Heart right ventricle (tissue), 16 donors: ENCODE results near the gene GPSM3. TPM values are rescaled to one million over a fixed set of nuclear protein-coding genes. Genes with fewer than 3 reads are reported as not detected.

Source experiments
- ATAC-seq, 8 donors: fragments of 200-7000 bp; cut with Tn5 transposase; one replicate each; pipeline ENCODE4 v1.9.1; 2020; ENCODE audit warnings: mild to moderate bottlenecking in 8 of 8, moderate library complexity in 8 of 8, moderate number of reproducible peaks in 1 of 8
- DNase-seq, 2 donors: peaks; one replicate each; pipeline ENCODE4 v3.0.0-alpha.2; 2020
- H3K27ac ChIP-seq, 10 donors: fragments of 200-600 bp; sonication (generic) in 2 of 10; one replicate each; pipeline versions ENCODE4 v1.5.0 to v1.8.0; 2020 to 2022; ENCODE audit warnings: mild to moderate bottlenecking in 3 of 10
- H3K27me3 ChIP-seq, 7 donors: fragments of 200-600 bp; one replicate each; pipeline ENCODE4 v1.8.0; 2021 to 2022; ENCODE audit warnings: mild to moderate bottlenecking in 2 of 7
- H3K36me3 ChIP-seq, 9 donors: fragments of 200-600 bp; sonication (generic) in 1 of 9; one replicate each; pipeline versions ENCODE4 v1.5.0 to v1.8.0; 2020 to 2022; ENCODE audit warnings: mild to moderate bottlenecking in 2 of 9
- H3K4me1 ChIP-seq, 9 donors: fragments of 200-600 bp; sonication (generic) in 1 of 9; one replicate each; pipeline versions ENCODE4 v1.5.0 to v1.8.0; 2020 to 2022; ENCODE audit warnings: mild to moderate bottlenecking in 4 of 9
- H3K4me3 ChIP-seq, 10 donors: fragments of 200-600 bp; sonication (generic) in 2 of 10; one replicate each; pipeline versions ENCODE4 v1.5.0 to v1.8.0; 2020 to 2022; ENCODE audit warnings: mild to moderate bottlenecking in 7 of 10, moderate library complexity in 2 of 10
- H3K9me3 ChIP-seq, 11 donors: fragments of 200-600 bp in 10 of 11; sonication (generic) in 2 of 11; one replicate each; pipeline versions ENCODE4 v1.5.0 to v1.8.0; 2013 to 2022; ENCODE audit warnings: mild to moderate bottlenecking in 2 of 11, control low read depth in 1 of 11, moderate library complexity in 1 of 11
- CTCF ChIP-seq, 9 donors: fragments of 200-600 bp; sonication (generic) in 2 of 9; IDR thresholded peaks; one replicate each; pipeline versions ENCODE4 v1.5.0 to v1.8.0; 2021 to 2022; ENCODE audit warnings: antibody characterized with exemption in 9 of 9, mild to moderate bottlenecking in 5 of 9, moderate library complexity in 1 of 9
- WGBS, 2 donors: extraction: QIAGEN DNeasy Blood & Tissue Kit; methylation state at CpG; one replicate each; pipeline ENCODE4 v1.1.7; 2013; ENCODE audit warnings: inconsistent platforms in 1 of 2; 5-methylcytosine and 5-hydroxymethylcytosine counted together
- intact Hi-C, 10 donors: fragments of 100-400 bp; cut with DNase I; formaldehyde crosslinking; loops; one replicate each; pipeline versions ENCODE4 v1.11.1 to v1.14.2; 2022
- polyA plus RNA-seq, 2 donors: library from polyadenylated mRNA; stranded (reverse); fragments of 200-250 nt; gene quantifications; one replicate each; pipeline ENCODE4 v1.2.3, GENCODE V29; 2013
- total RNA-seq, 10 donors: library from RNA; stranded (reverse); fragmentation: NEBNext Ultra II Directional in 3 of 10; extraction: Animal tissue kit (Norgen Biotek cat#: 25700) in 3 of 10; gene quantifications; one replicate each; pipeline versions ENCODE4 v1.2.1 to v1.2.4, GENCODE V29; 2021 to 2023
- donor health status: Arrhythmogenic right ventricular cardiomyopathy.
- donor health status: ischemic (EF 13 %, LVEDD 7.1; RV severe dilation, severe dysfunction).
- donor health status: healthy with polysubstance abuse.
- donor health status: DM: no; HTN: yes; CAD: no.
- donor health status: DM: no; HTN: no; CAD: no.
- donor health status: ischemic (EF 25% LVEDD 6.9; RV normal size, moderate dysfunction).
- donor health status: ischemic (EF 25% LVEDD 5.7; RV mildly dilated, moderate dysfunction).
- donor health status: healthy.
- donor health status: DM: yes; HTN: yes; CAD: no.
- donor health status: Ischemic cardiomyopathy.
- donor health status: ischemic (EF 35%, LVEDD 5.7; RV mildly dilated, moderate dysfunction).
- donor health status: nonischemic (EF 11% LVEDD 7.7; RV severe dilation, severe dysfunction).
- donor health status: DM: yes; HTN: yes; CAD: no.
- donor health status: PGD.
- donor health status: ischemic (EF 29% LVEDD 5.4; RV normal size, mild dysfunction).
- donor health status: nonischemic (EF 23%, LVEDD 6.1; RV moderate dilation, normal function).

GPSM3 gene
- total and polyA plus RNA-seq, 12 donors = 2.4 to 28.0 (median 4.6) TPM

- TF ChIP-seq CTCF (IDR thresholded peaks at IDR 0.05) = no peak
- 4 to 9% methylated on average over 2 of the region's 2 CpGs for WGBS, 2 donors
- H3K9me3 ChIP-seq = no peaks in the 10 kb centered on the region
- intact Hi-C loops = loop anchor here in 4 of 10 donors (10.0 kb wide), 2 partner anchors 51 to 1029 kb away; partner anchors contain the start of genes ATF6B (in 3 of the 4), HSD17B8 (in 1 of the 4), RING1 (in 1 of the 4) and RXRB (in 1 of the 4)
- ATAC-seq = no peak
- peak overlapping the region; percentile 63 to 93 (median 86) for H3K4me3 ChIP-seq
- DNase-seq = no peak
- H3K27ac ChIP-seq = peak overlapping the region; percentile 70 to 98 (median 94)
- H3K27me3 ChIP-seq = no peaks in the 10 kb centered on the region
- peaks cover 0 to 19% (median 5%) of the 10 kb centered on the region in 9 donors for H3K36me3 ChIP-seq
- peaks cover 8 to 61% (median 40%) of the 10 kb centered on the region in 9 donors for H3K4me1 ChIP-seq
These were observed 17.1 kb downstream of the GPSM3 start for GRCh38 chr6:32175322-32175710.

GRCh38 chr6:32174416-32174815 lies 18.0 kb downstream of the GPSM3 start:
- no peaks in the 10 kb centered on the region for H3K9me3 ChIP-seq
- peak overlapping the region in 2 of 10 donors; percentile 67 to 90 for H3K4me3 ChIP-seq
- ATAC-seq = no peak
- H3K4me1 ChIP-seq = peaks cover 2 to 52% (median 32%) of the 10 kb centered on the region in 9 donors
- WGBS, 2 donors = 75 to 94% methylated on average over 1 of the region's 1 CpG
- H3K36me3 ChIP-seq = peaks cover 0 to 19% (median 5%) of the 10 kb centered on the region in 9 donors
- intact Hi-C loops = loop anchor here in 4 of 10 donors (10.0 kb wide), 2 partner anchors 50 to 1030 kb away; partner anchors contain the start of genes ATF6B (in 3 of the 4), HSD17B8 (in 1 of the 4), RING1 (in 1 of the 4) and RXRB (in 1 of the 4)
- no peak for DNase-seq
- no peaks in the 10 kb centered on the region for H3K27me3 ChIP-seq
- no peak overlapping the region for H3K27ac ChIP-seq
- TF ChIP-seq CTCF (IDR thresholded peaks at IDR 0.05) = no peak

GRCh38 chr6:32173051-32173727 lies 19.3 kb downstream of the GPSM3 start:
- peak overlapping the region in 1 of 10 donors; percentile 6 for H3K27ac ChIP-seq
- H3K27me3 ChIP-seq = no peaks in the 10 kb centered on the region
- ATAC-seq (no peak), DNase-seq (no peak)
- no peaks in the 10 kb centered on the region for H3K9me3 ChIP-seq
- no peak for TF ChIP-seq CTCF (IDR thresholded peaks at IDR 0.05)
- peaks cover 0 to 31% (median 11%) of the 10 kb centered on the region in 9 donors for H3K36me3 ChIP-seq
- 78 to 82% methylated on average over 4 of the region's 4 CpGs for WGBS, 2 donors
- intact Hi-C loops = loop anchor here in 4 of 10 donors (10.0 kb wide), 2 partner anchors 48 to 1032 kb away; partner anchors contain the start of genes ATF6B (in 3 of the 4), HSD17B8 (in 1 of the 4), RING1 (in 1 of the 4) and RXRB (in 1 of the 4)
- no peak overlapping the region for H3K4me3 ChIP-seq
- peaks cover 0 to 43% (median 23%) of the 10 kb centered on the region in 9 donors for H3K4me1 ChIP-seq

GRCh38 chr6:32171234-32171633 lies 21.2 kb downstream of the GPSM3 start:
- intact Hi-C loops = loop anchor here in 4 of 10 donors (10.0 kb wide), 2 partner anchors 46 to 1034 kb away; partner anchors contain the start of genes ATF6B (in 3 of the 4), HSD17B8 (in 1 of the 4), RING1 (in 1 of the 4) and RXRB (in 1 of the 4)

More at GRCh38 chr6:32171234-32171633, 21.2 kb downstream of the GPSM3 start:
- no peaks in the 10 kb centered on the region for H3K9me3 ChIP-seq
- H3K4me1 ChIP-seq = peaks cover 0 to 29% (median 12%) of the 10 kb centered on the region in 9 donors
- no peaks in the 10 kb centered on the region for H3K27me3 ChIP-seq
- no peak for TF ChIP-seq CTCF (IDR thresholded peaks at IDR 0.05)
- H3K36me3 ChIP-seq = peaks cover 0 to 51% (median 17%) of the 10 kb centered on the region in 9 donors
- no peak overlapping the region for H3K27ac ChIP-seq
- DNase-seq (no peak), ATAC-seq (no peak)
- WGBS, 2 donors = 94 to 95% methylated on average over 6 of the region's 6 CpGs
- no peak overlapping the region for H3K4me3 ChIP-seq
